HG03039 (cell line): Measurements from ENCODE around the gene TNNT1.
A peak's percentile ranks its signal among the peaks of the same experiment; 100 is the strongest.
"Not testable (repeated sequence)": the region's sequence is repeated elsewhere in the genome, so short reads cannot be mapped to it uniquely, and the experiment has no call there.

Source experiments
- ATAC-seq: cut with Tn5 transposase; IDR thresholded peaks from one replicate; pipeline ENCODE4 v1.9.1; 2021; ENCODE audit warnings: mild to moderate bottlenecking, moderate library complexity; ENCODE audit not compliant: unreplicated experiment

TNNT1 gene

GRCh38 chr19:55171440-55171839, 22.4 kb upstream of the TNNT1 start:
- ATAC-seq, result no peak

GRCh38 chr19:55169136-55169535, 20.1 kb upstream of the TNNT1 start:
- ATAC-seq, result no peak

- peak; percentile 68 for ATAC-seq
These were observed 17.7 kb upstream of the TNNT1 start, which contains the start of gene DNAAF3 for GRCh38 chr19:55166530-55167268. TSS of gene DNAAF3 (minus strand) at chr19:55166613. CDS start at chr19:55166413, 200 bp downstream.

- no peak for ATAC-seq
These were observed 17.0 kb upstream of the TNNT1 start for GRCh38 chr19:55165952-55166529.

- ATAC-seq, result no peak
These were observed 12.7 kb upstream of the TNNT1 start for GRCh38 chr19:55161571-55162322.

GRCh38 chr19:55160986-55161365, 12.0 kb upstream of the TNNT1 start:
- no peak for ATAC-seq

GRCh38 chr19:55160128-55160985, 11.4 kb upstream of the TNNT1 start:
- no peak for ATAC-seq

- no peak for ATAC-seq
These were observed 10.1 kb upstream of the TNNT1 start for GRCh38 chr19:55158848-55159749.

GRCh38 chr19:55158423-55158822, 9.4 kb upstream of the TNNT1 start:
- no peak for ATAC-seq

GRCh38 chr19:55157064-55157908, 8.3 kb upstream of the TNNT1 start, which contains the start of gene TNNI3:
TSS of gene TNNI3 (minus strand) at chr19:55157732. CDS start at chr19:55157589, 143 bp downstream.
- no peak for ATAC-seq

- ATAC-seq, result no peak
These were observed 7.4 kb upstream of the TNNT1 start for GRCh38 chr19:55156202-55157063.

- not testable (repeated sequence) for ATAC-seq
These were observed 6.8 kb upstream of the TNNT1 start for GRCh38 chr19:55155784-55156183.

GRCh38 chr19:55153652-55154264, 4.8 kb upstream of the TNNT1 start:
- ATAC-seq, result no peak

- ATAC-seq, result no peak
These were observed 3.0 kb upstream of the TNNT1 start for GRCh38 chr19:55152017-55152416.

GRCh38 chr19:55147545-55148251, 1.3 kb downstream of the TNNT1 start:
- no peak for ATAC-seq

GRCh38 chr19:55146705-55147273, 2.2 kb downstream of the TNNT1 start:
- ATAC-seq, result no peak
